GM20431 (cell line): ENCODE measurements around the gene FAM53B.

Experiments
- in situ Hi-C: fragments of 300-500 bp; cut with MseI, MboI; formaldehyde crosslinking; loops from one replicate; pipeline ENCODE4 v1.15.0; 2020; ENCODE audit warnings: low sequenced_read_pairs; ENCODE audit not compliant: unreplicated experiment

Gene FAM53B

GRCh38 chr10:124742413-124743190 is 1.6 kb downstream of the FAM53B start:
- in situ Hi-C loops = no loop called here

- in situ Hi-C loops = no loop called here
Measured at GRCh38 chr10:124741922-124742412, 2.2 kb downstream of the FAM53B start.

DNA sequence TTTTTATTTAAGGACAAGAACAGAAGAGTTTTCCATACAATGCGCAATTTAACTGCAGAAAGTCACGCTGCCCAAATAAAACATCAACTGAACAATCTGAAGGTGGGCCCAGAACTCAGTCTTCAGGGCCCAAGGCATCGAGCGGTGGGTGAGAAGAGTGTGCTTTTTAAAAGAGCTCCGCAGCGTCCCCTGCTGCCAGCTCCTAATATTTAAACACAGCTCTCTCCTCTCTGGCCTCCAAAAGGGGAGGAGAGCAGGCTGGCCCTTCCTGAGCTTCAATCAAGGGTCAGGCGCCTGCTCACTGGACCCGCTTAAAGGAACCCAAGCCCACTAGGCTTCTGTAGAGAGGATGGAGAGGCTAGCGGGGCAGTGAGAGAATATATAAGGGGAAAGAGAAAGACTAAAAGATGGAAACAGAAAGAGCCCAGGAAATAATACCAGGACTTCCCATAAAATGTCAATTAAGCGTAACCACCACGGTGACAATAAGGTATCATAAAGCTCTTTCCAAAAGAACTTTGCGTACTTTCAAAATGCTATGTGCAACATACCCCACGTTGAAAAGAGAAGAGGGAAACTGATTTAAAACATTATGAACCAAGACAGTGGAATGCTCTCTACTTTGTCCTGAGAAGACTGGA is 2.8 kb downstream of the FAM53B start:
- in situ Hi-C loops = no loop called here

DNA sequence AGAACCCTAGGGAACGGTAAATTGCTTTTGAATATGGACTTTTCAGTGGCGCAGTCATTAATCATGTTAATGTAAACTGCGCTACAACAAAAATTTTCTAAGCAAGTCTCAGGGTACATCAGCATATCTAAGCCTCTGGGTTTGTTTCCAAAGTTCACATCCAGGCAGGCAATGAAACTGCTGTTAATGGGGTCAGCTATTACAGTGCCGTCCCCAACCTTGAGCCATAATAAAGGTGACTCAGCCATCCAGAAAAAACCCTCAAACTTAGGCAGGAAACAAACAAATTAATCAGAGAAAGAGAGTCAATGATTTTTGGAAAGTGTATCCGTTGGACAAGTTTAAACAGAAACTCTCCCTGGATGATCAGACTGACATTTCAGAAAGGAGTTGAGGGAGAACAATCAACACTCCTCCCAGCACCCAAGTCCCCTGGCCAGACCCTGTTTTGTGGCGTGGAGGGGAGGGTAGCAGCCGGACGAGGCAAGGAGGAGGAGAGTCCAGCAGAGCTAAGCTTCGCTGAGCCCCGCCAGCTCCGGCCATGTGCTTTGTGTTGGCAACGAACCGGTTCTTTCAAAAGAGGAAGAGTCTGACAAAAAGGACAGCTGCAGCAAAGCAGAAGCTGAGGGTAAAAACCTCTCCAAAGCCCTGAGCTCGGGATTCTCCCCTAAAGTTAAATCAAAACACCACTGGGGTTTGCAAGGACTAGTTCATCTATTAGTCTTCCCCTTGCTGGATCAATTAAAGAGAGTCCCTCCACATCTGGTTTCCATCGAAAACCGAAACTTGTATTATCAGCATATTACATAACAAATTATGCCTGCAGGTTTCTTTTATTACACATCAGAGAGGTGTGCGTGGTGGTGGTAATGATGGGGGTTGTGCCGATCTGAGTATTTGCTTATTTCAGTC is 3.6 kb downstream of the FAM53B start:
- in situ Hi-C loops = no loop called here

GRCh38 chr10:124739986-124740368 is 4.2 kb downstream of the FAM53B start:
- in situ Hi-C loops = loop anchor here (10.0 kb wide), 1 partner anchor 205 kb away; no protein-coding TSS in a partner anchor

DNA sequence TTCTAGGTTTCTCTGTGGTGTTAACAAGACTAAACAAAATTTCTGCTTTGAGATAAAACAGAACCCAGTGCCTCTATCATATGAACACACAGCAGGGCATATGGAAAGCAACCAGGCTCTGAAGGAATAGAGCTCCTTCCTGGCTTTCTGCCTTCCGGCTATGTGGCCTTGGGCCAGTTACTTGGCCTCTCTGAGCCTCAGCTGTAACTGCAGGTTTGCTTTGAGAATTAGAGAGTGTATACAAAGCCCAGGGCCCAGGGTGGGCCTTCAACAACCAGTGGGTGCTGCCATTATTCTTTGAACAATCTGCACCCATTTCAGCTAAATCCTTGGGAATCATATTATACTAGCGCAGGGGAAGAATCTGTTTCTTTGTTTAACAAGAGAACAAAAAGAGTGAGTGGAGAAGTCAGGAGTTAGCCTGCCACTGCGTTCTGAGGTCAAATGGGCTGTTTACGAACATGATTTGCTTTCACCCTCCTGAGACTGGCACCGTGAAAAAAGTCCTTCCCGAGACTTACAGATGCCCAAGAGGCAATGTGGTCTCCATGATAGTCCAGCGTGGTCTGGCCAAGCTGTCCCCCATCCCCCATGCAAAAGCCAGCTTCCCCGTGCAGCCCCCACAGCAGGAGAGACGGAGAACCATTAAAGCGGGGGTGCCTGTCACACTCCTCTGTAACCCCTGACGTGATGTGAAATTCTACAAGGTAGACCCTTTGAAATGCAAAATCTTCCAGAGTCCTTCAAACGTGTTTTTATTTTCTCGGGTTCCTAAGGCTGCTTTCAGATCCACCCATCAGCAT is 4.9 kb downstream of the FAM53B start:
- in situ Hi-C loops = loop anchor here (10.0 kb wide), 1 partner anchor 205 kb away; no protein-coding TSS in a partner anchor

DNA sequence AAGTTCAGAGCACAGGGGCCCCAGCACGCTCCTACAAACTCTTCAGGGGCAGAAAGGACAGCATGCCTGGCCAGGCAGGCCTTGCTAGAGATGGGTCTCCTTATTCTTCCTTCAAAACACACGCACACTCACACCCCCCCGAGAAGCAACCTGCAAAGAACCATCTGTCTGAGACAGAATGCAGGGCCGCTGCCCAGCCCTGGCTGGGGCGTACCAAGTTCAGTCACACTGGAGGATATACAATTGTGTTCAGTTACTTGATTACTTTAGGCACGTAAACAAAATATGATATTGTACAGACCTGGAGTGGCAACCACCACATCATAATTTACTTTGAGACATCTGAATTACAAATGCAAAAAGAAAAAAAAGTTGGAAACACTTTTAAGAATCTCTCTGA is 5.7 kb downstream of the FAM53B start:
- in situ Hi-C loops = loop anchor here (10.0 kb wide), 1 partner anchor 204 kb away; no protein-coding TSS in a partner anchor

- in situ Hi-C loops = loop anchor here (10.0 kb wide), 1 partner anchor 203 kb away; no protein-coding TSS in a partner anchor
Measured at GRCh38 chr10:124737708-124738107, 6.5 kb downstream of the FAM53B start.

DNA sequence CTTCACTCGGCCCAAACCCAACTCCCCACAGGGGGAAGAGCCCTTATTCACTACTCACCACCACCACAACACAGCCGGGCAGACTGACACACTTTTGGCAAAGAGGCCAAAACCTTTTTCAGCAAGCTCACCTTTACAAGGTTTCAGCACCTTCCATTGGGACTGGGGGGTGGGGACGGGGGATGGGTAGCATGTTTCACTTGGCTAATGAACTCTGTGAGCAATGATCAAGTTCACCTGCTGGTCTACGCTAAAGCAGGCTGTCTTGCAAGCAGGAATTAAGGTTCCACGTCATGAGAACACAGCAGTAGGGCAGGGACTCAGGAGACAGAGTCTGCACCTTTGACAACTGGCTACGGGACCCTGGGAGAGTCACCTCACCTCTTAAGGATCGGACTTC is 7.0 kb downstream of the FAM53B start:
- in situ Hi-C loops = loop anchor here (10.0 kb wide), 1 partner anchor 202 kb away; no protein-coding TSS in a partner anchor

- in situ Hi-C loops = loop anchor here (10.0 kb wide), 1 partner anchor 202 kb away; no protein-coding TSS in a partner anchor
Measured at GRCh38 chr10:124736491-124737136, 7.6 kb downstream of the FAM53B start.

- in situ Hi-C loops = loop anchor here (10.0 kb wide), 1 partner anchor 201 kb away; no protein-coding TSS in a partner anchor
Measured at GRCh38 chr10:124735491-124736286, 8.5 kb downstream of the FAM53B start.

- in situ Hi-C loops = loop anchor here (10.0 kb wide), 1 partner anchor 200 kb away; no protein-coding TSS in a partner anchor
Measured at GRCh38 chr10:124734311-124735166, 9.6 kb downstream of the FAM53B start.

GRCh38 chr10:124733571-124734245 is 10.5 kb downstream of the FAM53B start:
- in situ Hi-C loops = loop anchor here (10.0 kb wide), 1 partner anchor 199 kb away; no protein-coding TSS in a partner anchor

- in situ Hi-C loops = loop anchor here (10.0 kb wide), 1 partner anchor 198 kb away; no protein-coding TSS in a partner anchor
Measured at GRCh38 chr10:124732931-124733570, 11.1 kb downstream of the FAM53B start.

DNA sequence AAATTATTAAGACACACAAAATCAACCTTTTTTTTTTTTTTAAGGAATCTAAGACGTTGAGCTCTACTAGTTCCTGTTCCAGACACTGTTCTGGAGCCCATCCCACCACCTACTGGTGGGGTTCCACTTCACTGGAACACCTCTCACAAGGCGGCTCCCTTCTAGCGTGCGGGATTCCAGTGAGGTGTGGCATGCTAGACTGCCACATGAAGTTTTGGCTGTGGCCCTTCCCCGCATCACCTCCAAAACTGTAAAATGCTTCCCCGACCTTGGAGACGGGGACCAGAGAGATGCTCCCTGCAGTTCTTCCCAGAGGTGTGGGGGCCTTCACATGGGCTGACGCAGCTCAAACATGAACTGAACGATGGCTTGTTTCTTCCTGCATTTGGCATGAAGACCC is 12.6 kb downstream of the FAM53B start:
- in situ Hi-C loops = loop anchor here (10.0 kb wide), 1 partner anchor 197 kb away; no protein-coding TSS in a partner anchor

DNA sequence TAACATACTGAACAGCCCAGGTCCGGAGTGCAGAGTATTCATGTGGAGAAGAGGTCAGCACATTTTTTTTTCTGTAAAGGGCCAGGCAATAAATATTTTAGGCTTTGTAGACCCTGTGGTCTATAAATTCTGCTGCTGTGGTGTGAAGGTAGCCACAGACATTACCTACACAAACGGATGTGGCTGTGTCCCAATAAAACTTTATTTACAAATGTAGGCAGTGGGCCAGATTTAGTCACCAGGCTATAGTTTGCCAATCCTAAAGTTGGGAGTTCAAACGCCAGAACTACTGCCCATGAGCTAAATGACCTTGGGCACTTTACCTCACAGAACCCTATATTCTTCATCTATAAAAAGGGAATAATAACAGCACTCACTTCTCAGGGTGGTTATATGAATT is 13.4 kb downstream of the FAM53B start:
- in situ Hi-C loops = loop anchor here (10.0 kb wide), 1 partner anchor 196 kb away; no protein-coding TSS in a partner anchor
